DOHH2 (cell line): Measurements from ENCODE around the gene PKD1L1.

ENCODE experiments used
- CTCF ChIP-seq: fragments of 200-600 bp; sonication (generic); IDR thresholded peaks from one replicate; pipeline ENCODE4 v1.5.1; 2014; ENCODE audit warnings: antibody characterized with exemption, mild to moderate bottlenecking, low read depth, low read length; ENCODE audit not compliant: poor library complexity, severe bottlenecking
- EZH2phosphoT487 ChIP-seq: fragments of 200-600 bp; sonication (generic); IDR thresholded peaks from 2 replicates; pipeline ENCODE4 v1.6.1; 2017; ENCODE audit warnings: borderline replicate concordance, mild to moderate bottlenecking, antibody characterized with exemption, low read length, moderate library complexity, mixed read lengths

- TF ChIP-seq CTCF (no peak), EZH2phosphoT487 (no peak)
These were observed 25.5 kb upstream of the PKD1L1 start for GRCh38 chr7:47973739-47974138.
